ENCODE results near the gene SYMPK. TPM values are rescaled to one million over a fixed set of nuclear protein-coding genes. Genes with fewer than 3 reads are reported as not detected.

Gene SYMPK
- total RNA-seq, 1 donor from 2014 or later = 93.0 TPM

DNA sequence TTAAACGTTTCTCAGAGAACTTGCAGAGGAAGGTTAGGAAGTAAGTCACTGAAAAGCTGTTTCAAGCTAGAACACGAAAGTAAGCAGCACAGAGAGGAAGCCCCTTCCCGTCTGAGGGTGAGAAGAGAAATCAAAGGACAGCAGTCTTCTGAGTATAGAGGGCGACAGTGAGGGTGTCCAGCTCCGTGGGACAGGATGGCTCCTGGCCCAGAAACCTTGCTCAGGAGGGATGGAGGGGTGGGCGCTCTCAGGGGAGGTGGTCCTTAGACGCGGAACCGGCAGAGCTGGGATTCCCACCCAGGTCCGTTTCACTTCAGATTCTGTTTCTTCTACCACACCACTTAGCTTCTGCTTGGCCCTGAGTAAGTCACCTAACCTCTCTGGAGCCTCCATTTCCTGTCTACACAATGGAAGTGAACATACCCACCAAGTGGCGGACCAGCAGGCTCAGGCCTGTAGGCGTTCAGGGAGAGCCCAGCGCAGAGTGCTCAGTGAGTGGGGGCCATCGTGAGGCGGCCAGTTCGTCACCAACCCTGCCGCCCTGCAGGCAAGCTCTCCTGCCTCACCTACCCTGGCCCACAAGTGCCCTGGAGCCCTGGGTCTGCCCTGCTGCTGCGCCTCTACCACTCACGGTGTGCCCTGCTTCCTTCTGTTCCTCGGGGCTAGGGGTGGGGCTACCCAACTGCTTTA is 42.4 kb downstream of the SYMPK start:
- H3K4me3 Mint-ChIP-seq = no peak overlapping the region
- H3K36me3 Mint-ChIP-seq = peaks cover 5% of the 10 kb centered on the region
- DNase-seq (ENCODE audit: extremely low spot score, unreplicated experiment) = no peak
- H3K9me3 Mint-ChIP-seq = no peaks in the 10 kb centered on the region
- no peak for TF ChIP-seq CTCF (conservative IDR thresholded peaks at IDR 0.05)
- H3K4me1 Mint-ChIP-seq (ENCODE audit: unreplicated experiment) = no peaks in the 10 kb centered on the region
- H3K27ac Mint-ChIP-seq = no peak overlapping the region
- no peaks in the 10 kb centered on the region for H3K27me3 Mint-ChIP-seq

DNA sequence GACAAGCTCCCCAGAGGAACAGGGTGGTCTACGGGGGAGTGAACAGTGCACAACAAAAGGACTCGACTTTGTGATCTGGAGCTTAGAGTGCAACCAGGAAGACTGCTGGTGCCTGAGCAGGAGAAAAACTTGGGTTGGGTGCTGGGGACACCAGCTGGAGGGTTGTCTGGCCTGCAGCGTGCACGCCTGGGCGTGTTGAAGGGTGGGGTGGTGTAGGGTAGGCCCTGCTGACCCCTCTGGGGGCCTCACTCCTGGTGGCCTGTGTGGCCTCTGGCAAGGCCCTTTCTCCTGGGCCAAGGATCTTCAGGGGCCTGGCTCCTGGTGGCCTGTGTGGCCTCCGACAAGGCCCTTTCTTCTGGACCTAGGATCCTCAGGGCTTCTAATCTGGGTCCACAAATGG is 43.2 kb downstream of the SYMPK start:
- no peaks in the 10 kb centered on the region for H3K9me3 Mint-ChIP-seq
- TF ChIP-seq CTCF (conservative IDR thresholded peaks at IDR 0.05) = no peak
- H3K27ac Mint-ChIP-seq = no peak overlapping the region
- H3K36me3 Mint-ChIP-seq = peaks cover 5% of the 10 kb centered on the region
- H3K4me1 Mint-ChIP-seq (ENCODE audit: unreplicated experiment) = no peaks in the 10 kb centered on the region
- H3K27me3 Mint-ChIP-seq = no peaks in the 10 kb centered on the region
- no peak overlapping the region for H3K4me3 Mint-ChIP-seq
- DNase-seq (ENCODE audit: extremely low spot score, unreplicated experiment) = no peak

- H3K4me1 Mint-ChIP-seq (ENCODE audit: unreplicated experiment) = no peaks in the 10 kb centered on the region
- no peak for DNase-seq (ENCODE audit: extremely low spot score, unreplicated experiment)
Observed at GRCh38 chr19:45817725-45818301, 45.1 kb downstream of the SYMPK start.

GRCh38 chr19:45817010-45817724 is 45.8 kb downstream of the SYMPK start:
- peak; percentile 97 for TF ChIP-seq CTCF (conservative IDR thresholded peaks at IDR 0.05)
- no peaks in the 10 kb centered on the region for H3K36me3 Mint-ChIP-seq
- H3K27ac Mint-ChIP-seq = peak overlapping the region; percentile 77
- H3K9me3 Mint-ChIP-seq = no peaks in the 10 kb centered on the region
- H3K27me3 Mint-ChIP-seq = no peaks in the 10 kb centered on the region
- no peaks in the 10 kb centered on the region for H3K4me1 Mint-ChIP-seq (ENCODE audit: unreplicated experiment)
- DNase-seq (ENCODE audit: extremely low spot score, unreplicated experiment) = peak; percentile 97
- peak overlapping the region; percentile 77 for H3K4me3 Mint-ChIP-seq

More at GRCh38 chr19:45817725-45818301, 45.1 kb downstream of the SYMPK start:
- no peaks in the 10 kb centered on the region for H3K9me3 Mint-ChIP-seq
- TF ChIP-seq CTCF (conservative IDR thresholded peaks at IDR 0.05) = no peak
- H3K27ac Mint-ChIP-seq = no peak overlapping the region
- no peak overlapping the region for H3K4me3 Mint-ChIP-seq
- no peaks in the 10 kb centered on the region for H3K36me3 Mint-ChIP-seq
- no peaks in the 10 kb centered on the region for H3K27me3 Mint-ChIP-seq

- Mint-ChIP-seq H3K27ac (peak overlapping the region; percentile 77), H3K27me3 (no peaks in the 10 kb centered on the region), H3K4me1 (ENCODE audit: unreplicated experiment) (no peaks in the 10 kb centered on the region), H3K36me3 (no peaks in the 10 kb centered on the region), H3K4me3 (no peak overlapping the region), H3K9me3 (no peaks in the 10 kb centered on the region)
- no peak for TF ChIP-seq CTCF (conservative IDR thresholded peaks at IDR 0.05)
- DNase-seq (ENCODE audit: extremely low spot score, unreplicated experiment) = no peak
Observed at GRCh38 chr19:45816236-45817009, 46.5 kb downstream of the SYMPK start.

Measured in type B pancreatic cell (in vitro differentiated cells).